ENCODE results near the gene ENTREP3.
"Not testable (repeated sequence)": the region's sequence is repeated elsewhere in the genome, so short reads cannot be mapped to it uniquely, and the experiment has no call there.

The ENTREP3 gene

GRCh38 chr1:155241069-155241679 lies 14.1 kb downstream of the ENTREP3 start:
- Histone ChIP-seq H3K27me3 (ENCODE audit: insufficient read depth, low read length, poor library complexity) (no peaks in the 10 kb centered on the region), H3K79me1 (ENCODE audit: low read length) (no peaks in the 10 kb centered on the region), H3K79me2 (ENCODE audit: control insufficient read depth, insufficient read depth, low read length) (no peaks in the 10 kb centered on the region), H2BK120ac (ENCODE audit: low read depth, low read length) (no peak overlapping the region), H4K8ac (ENCODE audit: low read depth, low read length) (no peak overlapping the region), H4K5ac (ENCODE audit: low read length) (no peak overlapping the region), H3K4me3 (ENCODE audit: low read length) (no peak overlapping the region), H2BK5ac (ENCODE audit: low read length) (no peak overlapping the region), H2AK5ac (ENCODE audit: low read length) (no peak overlapping the region), H3K23ac (ENCODE audit: low read length) (no peak overlapping the region), H3K4me2 (ENCODE audit: low read length) (peak overlapping the region; percentile 6), H3K4me1 (ENCODE audit: control insufficient read depth, low read depth, low read length) (no peaks in the 10 kb centered on the region), H3K56ac (ENCODE audit: low read length) (peak overlapping the region; percentile 42), H3K4ac (ENCODE audit: low read depth, low read length) (no peak overlapping the region), H3K9ac (ENCODE audit: low read length) (peak overlapping the region; percentile 9), H3K36me3 (ENCODE audit: control insufficient read depth, insufficient read depth, low read length) (no peaks in the 10 kb centered on the region), H3K27ac (ENCODE audit: low read depth, low read length) (no peak overlapping the region), H3K18ac (ENCODE audit: low read length) (no peak overlapping the region), H2BK15ac (replicated peaks; ENCODE audit: low read depth) (no peak overlapping the region)
- WGBS (ENCODE audit: extremely low coverage, insufficient coverage, low lambda C conversion rate): no CpG with 5 or more reads among the region's 4 CpGs
- DNase-seq: peak; percentile 91

- no peak overlapping the region for H4K8ac ChIP-seq (ENCODE audit: low read depth, low read length)
- WGBS (ENCODE audit: extremely low coverage, insufficient coverage, low lambda C conversion rate): no CpG with 5 or more reads among the region's 5 CpGs
Measured at GRCh38 chr1:155236451-155236850, 18.8 kb downstream of the ENTREP3 start.

DNA sequence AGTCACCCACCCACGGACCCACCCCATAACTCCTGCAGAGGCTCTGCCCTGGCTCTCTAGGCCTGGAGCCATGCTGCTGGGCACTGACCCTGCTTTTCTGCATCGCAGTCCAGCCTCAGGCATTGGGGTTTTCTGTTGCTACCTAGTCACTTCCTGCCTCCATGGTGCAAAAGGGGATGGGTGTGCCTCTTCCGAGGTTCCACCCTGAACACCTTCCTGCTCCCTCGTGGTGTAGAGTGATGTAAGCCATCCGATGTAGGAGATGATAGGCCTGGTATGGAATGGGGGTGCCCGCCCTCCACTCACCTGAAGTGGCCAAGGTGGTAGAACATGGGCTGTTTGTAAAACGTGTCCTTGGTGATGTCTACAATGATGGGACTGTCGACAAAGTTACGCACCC lies 19.9 kb downstream of the ENTREP3 start:
- H2BK15ac ChIP-seq (replicated peaks; ENCODE audit: low read depth); H3K56ac ChIP-seq (ENCODE audit: low read length); H3K4me1 ChIP-seq (ENCODE audit: control insufficient read depth, low read depth, low read length); H2BK5ac ChIP-seq (ENCODE audit: low read length); H3K4me3 ChIP-seq (ENCODE audit: low read length); H3K18ac ChIP-seq (ENCODE audit: low read length); H3K9ac ChIP-seq (ENCODE audit: low read length); H3K4ac ChIP-seq (ENCODE audit: low read depth, low read length); H3K23ac ChIP-seq (ENCODE audit: low read length); DNase-seq; H4K8ac ChIP-seq (ENCODE audit: low read depth, low read length); H3K79me2 ChIP-seq (ENCODE audit: control insufficient read depth, insufficient read depth, low read length); H3K27ac ChIP-seq (ENCODE audit: low read depth, low read length); H3K79me1 ChIP-seq (ENCODE audit: low read length); H3K27me3 ChIP-seq (ENCODE audit: insufficient read depth, low read length, poor library complexity); H3K4me2 ChIP-seq (ENCODE audit: low read length); H4K5ac ChIP-seq (ENCODE audit: low read length); H2AK5ac ChIP-seq (ENCODE audit: low read length); H2BK120ac ChIP-seq (ENCODE audit: low read depth, low read length); H3K36me3 ChIP-seq (ENCODE audit: control insufficient read depth, insufficient read depth, low read length): not testable (repeated sequence)
- WGBS (ENCODE audit: extremely low coverage, insufficient coverage, low lambda C conversion rate): no CpG with 5 or more reads among the region's 9 CpGs

More at GRCh38 chr1:155236451-155236850, 18.8 kb downstream of the ENTREP3 start:
- Histone ChIP-seq H3K36me3 (ENCODE audit: control insufficient read depth, insufficient read depth, low read length) (no peaks in the 10 kb centered on the region), H3K4me2 (ENCODE audit: low read length) (no peak overlapping the region), H2BK120ac (ENCODE audit: low read depth, low read length) (no peak overlapping the region), H3K56ac (ENCODE audit: low read length) (no peak overlapping the region), H3K23ac (ENCODE audit: low read length) (no peak overlapping the region), H3K27ac (ENCODE audit: low read depth, low read length) (no peak overlapping the region), H3K18ac (ENCODE audit: low read length) (no peak overlapping the region), H3K4me1 (ENCODE audit: control insufficient read depth, low read depth, low read length) (no peaks in the 10 kb centered on the region), H3K79me1 (ENCODE audit: low read length) (no peaks in the 10 kb centered on the region), H2AK5ac (ENCODE audit: low read length) (no peak overlapping the region), H4K5ac (ENCODE audit: low read length) (no peak overlapping the region), H3K4me3 (ENCODE audit: low read length) (no peak overlapping the region), H3K4ac (ENCODE audit: low read depth, low read length) (no peak overlapping the region), H3K79me2 (ENCODE audit: control insufficient read depth, insufficient read depth, low read length) (no peaks in the 10 kb centered on the region), H3K9ac (ENCODE audit: low read length) (no peak overlapping the region), H2BK15ac (replicated peaks; ENCODE audit: low read depth) (no peak overlapping the region), H3K27me3 (ENCODE audit: insufficient read depth, low read length, poor library complexity) (no peaks in the 10 kb centered on the region), H2BK5ac (ENCODE audit: low read length) (no peak overlapping the region)
- no peak for DNase-seq

DNA sequence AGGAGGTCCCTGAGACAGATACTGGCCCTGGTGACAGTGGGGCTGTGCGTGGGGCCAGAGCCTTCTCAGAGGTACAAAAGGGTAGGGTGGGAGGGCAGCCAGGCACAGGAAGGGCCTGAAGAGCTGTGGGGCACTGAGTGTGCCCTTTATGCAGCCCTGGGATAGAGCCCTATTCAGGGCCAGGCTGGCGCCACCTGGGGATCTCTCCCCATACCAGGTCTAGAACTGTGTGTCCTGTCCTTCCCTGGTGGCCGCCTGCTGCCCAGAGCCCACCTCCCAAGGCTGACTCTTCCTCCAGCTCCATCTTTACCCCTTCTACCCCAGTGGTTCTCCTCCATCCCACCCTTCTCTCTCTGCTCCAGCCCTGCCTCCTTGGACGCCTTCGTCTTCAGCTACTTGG lies 21.8 kb downstream of the ENTREP3 start:
- not testable (repeated sequence) for H3K27me3 ChIP-seq (ENCODE audit: insufficient read depth, low read length, poor library complexity); H3K4me1 ChIP-seq (ENCODE audit: control insufficient read depth, low read depth, low read length); H3K4ac ChIP-seq (ENCODE audit: low read depth, low read length); H3K4me3 ChIP-seq (ENCODE audit: low read length); H2BK5ac ChIP-seq (ENCODE audit: low read length); H4K5ac ChIP-seq (ENCODE audit: low read length); H3K79me2 ChIP-seq (ENCODE audit: control insufficient read depth, insufficient read depth, low read length); H3K27ac ChIP-seq (ENCODE audit: low read depth, low read length); H3K18ac ChIP-seq (ENCODE audit: low read length); H2BK120ac ChIP-seq (ENCODE audit: low read depth, low read length); H2AK5ac ChIP-seq (ENCODE audit: low read length); H2BK15ac ChIP-seq (replicated peaks; ENCODE audit: low read depth); H3K56ac ChIP-seq (ENCODE audit: low read length); DNase-seq; H3K4me2 ChIP-seq (ENCODE audit: low read length); H3K36me3 ChIP-seq (ENCODE audit: control insufficient read depth, insufficient read depth, low read length); H3K9ac ChIP-seq (ENCODE audit: low read length); H3K23ac ChIP-seq (ENCODE audit: low read length); H3K79me1 ChIP-seq (ENCODE audit: low read length); H4K8ac ChIP-seq (ENCODE audit: low read depth, low read length)
- WGBS (ENCODE audit: extremely low coverage, insufficient coverage, low lambda C conversion rate): no CpG with 5 or more reads among the region's 5 CpGs

DNA sequence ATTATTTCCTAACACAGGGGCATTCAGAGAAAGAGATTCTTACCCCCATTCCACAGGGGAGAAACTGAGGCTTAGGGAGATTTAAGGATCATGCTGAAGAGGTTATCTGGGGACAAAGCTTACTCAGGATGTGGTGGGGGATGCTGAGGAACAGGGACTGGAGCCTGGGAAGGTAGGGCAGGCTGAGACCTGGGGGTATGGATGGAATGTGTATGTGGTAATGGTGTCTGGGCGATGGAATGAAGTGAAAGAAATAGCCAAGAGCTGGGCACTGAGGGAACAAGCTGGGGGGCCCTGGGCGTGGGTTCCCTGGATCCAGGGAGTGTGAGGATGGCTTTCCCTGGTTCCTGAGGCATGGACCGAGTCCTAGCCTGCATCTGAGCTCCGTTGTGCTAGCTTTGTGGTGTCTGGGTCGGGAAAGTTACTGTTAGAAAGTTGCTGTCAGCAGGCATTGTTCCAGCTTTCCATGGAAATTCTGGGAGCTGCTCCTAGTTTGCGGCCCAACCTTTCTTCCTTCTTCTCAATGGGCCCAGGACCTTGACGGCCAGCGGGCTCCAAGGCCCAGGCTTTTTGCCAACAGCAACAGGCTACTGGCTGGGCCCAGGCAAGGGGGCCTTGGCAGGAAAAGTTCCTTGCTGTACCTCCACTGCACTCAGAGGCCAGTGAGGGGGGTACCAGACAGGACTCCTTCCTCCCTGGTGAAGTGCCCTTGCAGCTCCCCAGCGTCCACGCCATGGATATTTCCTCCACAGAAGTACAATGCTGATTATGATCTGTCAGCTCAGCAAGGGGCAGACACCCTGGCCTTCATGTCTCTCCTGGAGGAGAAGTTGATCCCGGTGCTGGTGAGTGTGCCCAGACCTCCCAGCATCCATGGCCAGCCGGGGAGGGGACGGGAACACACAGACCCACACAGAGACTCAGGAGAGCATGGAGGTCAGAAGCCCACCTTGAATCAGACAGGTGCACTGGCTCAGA lies 23.0 kb downstream of the ENTREP3 start:
- not testable (repeated sequence) for H3K27ac ChIP-seq (ENCODE audit: low read depth, low read length); H3K56ac ChIP-seq (ENCODE audit: low read length); H3K4me2 ChIP-seq (ENCODE audit: low read length); H3K23ac ChIP-seq (ENCODE audit: low read length); H3K4ac ChIP-seq (ENCODE audit: low read depth, low read length); H2BK5ac ChIP-seq (ENCODE audit: low read length); H3K79me1 ChIP-seq (ENCODE audit: low read length); H4K8ac ChIP-seq (ENCODE audit: low read depth, low read length); H3K9ac ChIP-seq (ENCODE audit: low read length); H3K18ac ChIP-seq (ENCODE audit: low read length); H3K27me3 ChIP-seq (ENCODE audit: insufficient read depth, low read length, poor library complexity); H2BK15ac ChIP-seq (replicated peaks; ENCODE audit: low read depth); H2BK120ac ChIP-seq (ENCODE audit: low read depth, low read length); H3K79me2 ChIP-seq (ENCODE audit: control insufficient read depth, insufficient read depth, low read length); H2AK5ac ChIP-seq (ENCODE audit: low read length); H3K4me3 ChIP-seq (ENCODE audit: low read length); H3K4me1 ChIP-seq (ENCODE audit: control insufficient read depth, low read depth, low read length); H4K5ac ChIP-seq (ENCODE audit: low read length); H3K36me3 ChIP-seq (ENCODE audit: control insufficient read depth, insufficient read depth, low read length)
- DNase-seq: peak; percentile 22
- no CpG with 5 or more reads among the region's 13 CpGs for WGBS (ENCODE audit: extremely low coverage, insufficient coverage, low lambda C conversion rate)

Measured in mesendoderm (in vitro differentiated cells).